ENCODE data around the gene C1QTNF5. TPM values are rescaled to one million over a fixed set of nuclear protein-coding genes. Genes with fewer than 3 reads are reported as not detected.

C1QTNF5 gene
- total and polyA plus RNA-seq, 8 donors: 20.0 to 52.0 (median 43.2) TPM

- TF ChIP-seq CTCF (IDR thresholded peaks at IDR 0.05): no peak
- H3K27ac ChIP-seq: no peak overlapping the region
- H3K36me3 ChIP-seq: no peaks in the 10 kb centered on the region
- intact Hi-C loops (cut with DNase I): no loop called here
- peaks cover 10 to 26% of the 10 kb centered on the region in 2 donors for H3K4me1 ChIP-seq
- DNase-seq (peak in 1 of 4 donors; percentile 53), ATAC-seq (no peak)
- peaks cover 0 to 12% of the 10 kb centered on the region in 2 donors for H3K27me3 ChIP-seq
- H3K4me3 ChIP-seq: no peak overlapping the region
- H3K9me3 ChIP-seq: no peaks in the 10 kb centered on the region
Observed at GRCh38 chr11:119380160-119380826, 39.6 kb upstream of the C1QTNF5 start.

GRCh38 chr11:119378851-119379465 lies 38.3 kb upstream of the C1QTNF5 start:
- DNase-seq: peak in 1 of 4 donors; percentile 41
- no peak overlapping the region for H3K4me3 ChIP-seq

GRCh38 chr11:119377961-119378667 lies 37.4 kb upstream of the C1QTNF5 start:
- no peaks in the 10 kb centered on the region for H3K9me3 ChIP-seq
- intact Hi-C loops (cut with DNase I): no loop called here
- H3K27me3 ChIP-seq: peaks cover 0 to 12% of the 10 kb centered on the region in 2 donors
- no peak for TF ChIP-seq CTCF (IDR thresholded peaks at IDR 0.05)
- no peak overlapping the region for H3K27ac ChIP-seq
- H3K4me3 ChIP-seq: no peak overlapping the region
- ATAC-seq (no peak), DNase-seq (peak in 1 of 4 donors; percentile 17)
- H3K4me1 ChIP-seq: peaks cover 10 to 26% of the 10 kb centered on the region in 2 donors
- no peaks in the 10 kb centered on the region for H3K36me3 ChIP-seq

More at GRCh38 chr11:119378851-119379465, 38.3 kb upstream of the C1QTNF5 start:
- Histone ChIP-seq H3K36me3 (no peaks in the 10 kb centered on the region), H3K4me1 (peaks cover 10 to 26% of the 10 kb centered on the region in 2 donors), H3K27me3 (peaks cover 0 to 12% of the 10 kb centered on the region in 2 donors), H3K9me3 (no peaks in the 10 kb centered on the region), H3K27ac (no peak overlapping the region)
- no peak for ATAC-seq
- intact Hi-C loops (cut with DNase I): no loop called here
- TF ChIP-seq CTCF (IDR thresholded peaks at IDR 0.05): no peak

- Histone ChIP-seq H3K4me3 (no peak overlapping the region), H3K4me1 (peaks cover 10 to 26% of the 10 kb centered on the region in 2 donors), H3K27me3 (peaks cover 0 to 12% of the 10 kb centered on the region in 2 donors), H3K9me3 (no peaks in the 10 kb centered on the region), H3K27ac (no peak overlapping the region), H3K36me3 (no peaks in the 10 kb centered on the region)
- ATAC-seq (no peak), DNase-seq (peak in 1 of 4 donors; percentile 31)
- intact Hi-C loops (cut with DNase I): no loop called here
- no peak for TF ChIP-seq CTCF (IDR thresholded peaks at IDR 0.05)
Observed at GRCh38 chr11:119377112-119377901, 36.6 kb upstream of the C1QTNF5 start.

Data from left lung (tissue), 10 donors.